T-helper 1 cell (primary cell): ENCODE measurements around the gene KMT2B.

Experiments used
- DNase-seq, 5 donors: peaks; one replicate each; pipeline ENCODE4 v3.0.0-alpha.2; 2012 to 2020

The KMT2B gene

GRCh38 chr19:35740423-35741202 is 22.8 kb downstream of the KMT2B start:
- peak; percentile 92 to 95 (median 93) for DNase-seq

GRCh38 chr19:35741203-35741515 is 23.4 kb downstream of the KMT2B start:
- DNase-seq, result no peak

GRCh38 chr19:35742121-35742724 is 24.4 kb downstream of the KMT2B start, which contains the start of gene IGFLR1:
TSS of gene IGFLR1 (minus strand) at chr19:35742452. CDS start at chr19:35741180, 1,272 bp downstream.
- DNase-seq, result peak in 4 of 5 donors; percentile 39 to 75 (median 54)

- DNase-seq, result no peak
Observed at GRCh38 chr19:35743640-35744429, 26.0 kb downstream of the KMT2B start.

- peak; percentile 84 to 94 (median 93) for DNase-seq
Observed at GRCh38 chr19:35744430-35745327, 26.9 kb downstream of the KMT2B start.

- DNase-seq, result peak; percentile 94 to 100 (median 96)
Observed at GRCh38 chr19:35745328-35746086, 27.7 kb downstream of the KMT2B start, which contains the start of the genes PSENEN and U2AF1L4. TSS of gene PSENEN (plus strand) at chr19:35745651. CDS start at chr19:35745931, 280 bp downstream. TSS of gene U2AF1L4 (minus strand) at chr19:35745418. CDS start at chr19:35745391, 27 bp downstream.

GRCh38 chr19:35746087-35746462 is 28.3 kb downstream of the KMT2B start:
- no peak for DNase-seq

GRCh38 chr19:35746531-35746930 is 28.7 kb downstream of the KMT2B start:
- no peak for DNase-seq

GRCh38 chr19:35748106-35749020 is 30.6 kb downstream of the KMT2B start, which contains the start of gene LIN37:
TSS of gene LIN37 (plus strand) at chr19:35748576. CDS start at chr19:35748725, 149 bp downstream.
- peak; percentile 96 to 99 (median 98) for DNase-seq

- DNase-seq, result no peak
Observed at GRCh38 chr19:35750167-35750566, 32.4 kb downstream of the KMT2B start.

GRCh38 chr19:35751839-35752745 is 34.3 kb downstream of the KMT2B start:
- DNase-seq, result no peak

- no peak for DNase-seq
Observed at GRCh38 chr19:35752746-35753350, 35.0 kb downstream of the KMT2B start.

- no peak for DNase-seq
Observed at GRCh38 chr19:35753634-35754369, 36.0 kb downstream of the KMT2B start.

- no peak for DNase-seq
Observed at GRCh38 chr19:35754370-35755130, 36.7 kb downstream of the KMT2B start.

- DNase-seq, result no peak
Observed at GRCh38 chr19:35755131-35755549, 37.3 kb downstream of the KMT2B start.

GRCh38 chr19:35755550-35756376 is 38.0 kb downstream of the KMT2B start:
- peak in 4 of 5 donors; percentile 47 to 67 (median 49) for DNase-seq
